Right lobe of liver (tissue), 6 donors: ENCODE results near the gene NODAL. TPM values are rescaled to one million over a fixed set of nuclear protein-coding genes. Genes with fewer than 3 reads are reported as not detected.

Experiments used
- ATAC-seq, 4 donors: fragments of 200-7000 bp; cut with Tn5 transposase; one replicate each; pipeline ENCODE4 v1.9.1; 2020; ENCODE audit warnings: mild to moderate bottlenecking in 4 of 4, moderate library complexity in 4 of 4
- DNase-seq, 3 donors: peaks; one replicate each; pipeline ENCODE4 v3.0.0-alpha.2; 2020
- H3K27ac ChIP-seq, 3 donors: fragments of 200-600 bp; one replicate each; pipeline ENCODE4 v1.8.0; 2022
- H3K27me3 ChIP-seq, 2 donors: fragments of 200-600 bp; one replicate each; pipeline ENCODE4 v1.8.0; 2022
- H3K36me3 ChIP-seq, 4 donors: fragments of 200-600 bp; sonication (generic) in 1 of 4; one replicate each; pipeline versions ENCODE4 v1.5.1 to v1.8.0; 2017 to 2022; ENCODE audit warnings: control low read depth in 1 of 4
- H3K4me1 ChIP-seq, 4 donors: fragments of 200-600 bp; sonication (generic) in 1 of 4; one replicate each; pipeline versions ENCODE4 v1.5.1 to v1.8.0; 2017 to 2022; ENCODE audit warnings: control low read depth in 1 of 4
- H3K4me3 ChIP-seq, 3 donors: fragments of 200-600 bp; one replicate each; pipeline ENCODE4 v1.8.0; 2022
- H3K9me3 ChIP-seq, 4 donors: fragments of 200-600 bp; sonication (generic) in 1 of 4; one replicate each; pipeline versions ENCODE4 v1.5.1 to v1.8.0; 2017 to 2022; ENCODE audit warnings: control low read depth in 1 of 4
- CTCF ChIP-seq, 4 donors: fragments of 200-600 bp in 3 of 4; fragments of 450-650 bp in 1 of 4; IDR thresholded peaks; one replicate each; pipeline versions ENCODE4 v1.5.1 to v1.8.0; 2016 to 2022; ENCODE audit warnings: antibody characterized with exemption in 4 of 4, mild to moderate bottlenecking in 2 of 4
- POLR2A ChIP-seq: fragments of 450-650 bp; IDR thresholded peaks from one replicate; pipeline ENCODE4 v1.6.1; 2017; ENCODE audit warnings: antibody characterized with exemption, mild to moderate bottlenecking
- WGBS: methylation state at CpG from one replicate; pipeline ENCODE4 v1.1.6; 2018; ENCODE audit warnings: low coverage, low lambda C conversion rate; ENCODE audit not compliant: insufficient coverage; ENCODE audit errors: missing lambda C conversion rate; 5-methylcytosine and 5-hydroxymethylcytosine counted together
- intact Hi-C, 2 donors: fragments of 100-400 bp; cut with DNase I; formaldehyde crosslinking; loops; one replicate each; pipeline versions ENCODE4 v1.11.2 to v1.14.1; 2022
- total RNA-seq, 6 experiments: library from RNA; depleted of rRNA in 2 of 6; stranded (reverse); fragments of >200 nt in 2 of 6; fragmentation: NEBNext Ultra II Directional in 3 of 6; extraction: Animal tissue kit (Norgen Biotek cat#: 25700) in 3 of 6; gene quantifications; one replicate each; pipeline versions ENCODE4 v1.1.0 to v1.2.4, GENCODE V29; 2016 to 2023
- donor health status: DM: no; HTN: yes; CAD: no.
- donor health status: DM: no; HTN: no; CAD: no.
- donor health status: DM: no; HTN: no; CAD: no.
- donor health status: DM: no; HTN: yes; CAD: no.
- donor health status: DM: no; HTN: yes; CAD: no.

The NODAL gene
- total RNA-seq, 6 experiments from 2014 or later, result not detected

GRCh38 chr10:70474780-70475179 is 33.3 kb upstream of the NODAL start:
- no peak overlapping the region for H3K27ac ChIP-seq
- no peaks in the 10 kb centered on the region for H3K27me3 ChIP-seq
- TF ChIP-seq POLR2A, result no peak
- TF ChIP-seq CTCF (IDR thresholded peaks at IDR 0.05), result no peak
- H3K4me1 ChIP-seq, result peaks cover 0 to 12% (median 0%) of the 10 kb centered on the region in 4 donors
- no peaks in the 10 kb centered on the region for H3K36me3 ChIP-seq
- ATAC-seq (no peak), DNase-seq (no peak)
- no peak overlapping the region for H3K4me3 ChIP-seq
- intact Hi-C loops, result no loop called here
- no peaks in the 10 kb centered on the region for H3K9me3 ChIP-seq
- 62% methylated on average over 2 of the region's 2 CpGs for WGBS

GRCh38 chr10:70472799-70473454 is 31.4 kb upstream of the NODAL start:
- 57% methylated on average over 4 of the region's 8 CpGs for WGBS
- ATAC-seq (no peak), DNase-seq (no peak)
- intact Hi-C loops, result no loop called here
- TF ChIP-seq POLR2A (no peak), CTCF (IDR thresholded peaks at IDR 0.05) (no peak)
- Histone ChIP-seq H3K4me3 (no peak overlapping the region), H3K4me1 (peaks cover 0 to under 1% (median 0%) of the 10 kb centered on the region in 4 donors), H3K27ac (no peak overlapping the region), H3K27me3 (no peaks in the 10 kb centered on the region), H3K9me3 (no peaks in the 10 kb centered on the region), H3K36me3 (no peaks in the 10 kb centered on the region)

GRCh38 chr10:70466951-70467350 is 25.5 kb upstream of the NODAL start:
- DNase-seq (no peak), ATAC-seq (no peak)
- TF ChIP-seq POLR2A (no peak), CTCF (IDR thresholded peaks at IDR 0.05) (no peak)
- Histone ChIP-seq H3K36me3 (no peaks in the 10 kb centered on the region), H3K4me3 (no peak overlapping the region), H3K4me1 (no peaks in the 10 kb centered on the region), H3K27ac (no peak overlapping the region), H3K9me3 (no peaks in the 10 kb centered on the region), H3K27me3 (no peaks in the 10 kb centered on the region)
- WGBS, result 73% methylated on average over 2 of the region's 3 CpGs
- intact Hi-C loops, result loop anchor here (5.0 to 10.0 kb wide), 2 partner anchors 70 to 288 kb away; no protein-coding TSS in a partner anchor

GRCh38 chr10:70465832-70466231 is 24.4 kb upstream of the NODAL start:
- Histone ChIP-seq H3K27ac (no peak overlapping the region), H3K27me3 (no peaks in the 10 kb centered on the region), H3K4me1 (no peaks in the 10 kb centered on the region), H3K4me3 (no peak overlapping the region), H3K9me3 (no peaks in the 10 kb centered on the region), H3K36me3 (no peaks in the 10 kb centered on the region)
- TF ChIP-seq CTCF (IDR thresholded peaks at IDR 0.05) (no peak), POLR2A (no peak)
- ATAC-seq, result no peak
- no peak for DNase-seq
- intact Hi-C loops, result loop anchor here (5.0 to 10.0 kb wide), 2 partner anchors 71 to 289 kb away; no protein-coding TSS in a partner anchor
- no CpG with 5 or more reads among the region's 2 CpGs for WGBS
